SU-DHL-6 (cell line): ENCODE data around the gene LSM8.
A peak's percentile ranks its signal among the peaks of the same experiment; 100 is the strongest.

Experiments
- H2AFZ ChIP-seq: fragments of 200-600 bp; sonication (generic); 2 replicates; pipeline ENCODE4 v1.6.1; 2014; ENCODE audit warnings: low read depth, mild to moderate bottlenecking, moderate library complexity, mixed read lengths, antibody characterized with exemption, low read length; ENCODE audit not compliant: severe bottlenecking
- H3F3A ChIP-seq: fragments of 200-600 bp; shearing (Covaris generic); 2 replicates; pipeline ENCODE4 v1.6.0; 2016; ENCODE audit warnings: antibody characterized with exemption, mild to moderate bottlenecking; ENCODE audit not compliant: insufficient read depth
- H3K27ac ChIP-seq: fragments of 200-600 bp; sonication (generic); 2 replicates; pipeline ENCODE4 v1.5.1; 2016; ENCODE audit warnings: low read depth, mild to moderate bottlenecking, low read length, moderate library complexity, mixed read lengths
- H3K27me3 ChIP-seq: fragments of 200-600 bp; sonication (generic), shearing (Covaris generic); 2 replicates; pipeline ENCODE4 v1.6.0; 2014; ENCODE audit warnings: mild to moderate bottlenecking, low read length
- H3K36me3 ChIP-seq: fragments of 200-600 bp; sonication (generic); 2 replicates; pipeline ENCODE4 v1.6.1; 2014; ENCODE audit warnings: mild to moderate bottlenecking, low read length, mixed read lengths
- H3K4me2 ChIP-seq: fragments of 300-600, 200-600 bp; shearing (Covaris generic), sonication (generic); 2 replicates; pipeline ENCODE4 v1.6.0; 2014; ENCODE audit warnings: low read length, low read depth, mild to moderate bottlenecking; ENCODE audit not compliant: poor library complexity, severe bottlenecking
- H3K4me3 ChIP-seq: fragments of 200-600 bp; sonication (generic); 2 replicates; pipeline ENCODE4 v1.5.1; 2014; ENCODE audit warnings: antibody characterized with exemption, low read length, mild to moderate bottlenecking, mixed read lengths; ENCODE audit not compliant: insufficient read depth, poor library complexity, severe bottlenecking
- H3K79me2 ChIP-seq: fragments of 200-600 bp; sonication (generic); 2 replicates; pipeline ENCODE4 v1.6.1; 2014; ENCODE audit warnings: mild to moderate bottlenecking, low read length, moderate library complexity; ENCODE audit not compliant: insufficient read depth
- H3K9ac ChIP-seq: fragments of 200-600 bp; sonication (generic); 2 replicates; pipeline ENCODE4 v1.7.0; 2014; ENCODE audit warnings: mild to moderate bottlenecking, low read length
- H3K9me2 ChIP-seq: fragments of 200-600 bp; sonication (generic); replicated peaks from 2 replicates; pipeline ENCODE4 v1.6.1; 2014; ENCODE audit warnings: low read length; ENCODE audit not compliant: insufficient read depth
- H3K9me3 ChIP-seq: fragments of 200-600 bp; sonication (generic); 2 replicates; pipeline ENCODE4 v1.6.1; 2014; ENCODE audit warnings: low read length, mixed read lengths; ENCODE audit not compliant: insufficient read depth
- H4K20me1 ChIP-seq: fragments of 200-600 bp; sonication (generic); 2 replicates; pipeline ENCODE4 v1.6.1; 2014; ENCODE audit warnings: low read depth, mild to moderate bottlenecking, antibody characterized with exemption, low read length, moderate library complexity, mixed read lengths
- EZH2phosphoT487 ChIP-seq: fragments of 200-600 bp; sonication (generic), shearing (Covaris generic); conservative IDR thresholded peaks from 2 replicates; pipeline ENCODE4 v1.6.1; 2018; ENCODE audit warnings: mild to moderate bottlenecking, antibody characterized with exemption, low read length, moderate library complexity, mixed read lengths
- TF ChIP-seq, protein P1 (sequence below): fragments of 200-600 bp; sonication (generic); IDR thresholded peaks from one replicate; pipeline ENCODE4 v1.5.1; 2017; ENCODE audit warnings: antibody characterized with exemption, mild to moderate bottlenecking, low read length, moderate library complexity; ENCODE audit not compliant: insufficient read depth, poor library complexity, severe bottlenecking

LSM8 gene

DNA sequence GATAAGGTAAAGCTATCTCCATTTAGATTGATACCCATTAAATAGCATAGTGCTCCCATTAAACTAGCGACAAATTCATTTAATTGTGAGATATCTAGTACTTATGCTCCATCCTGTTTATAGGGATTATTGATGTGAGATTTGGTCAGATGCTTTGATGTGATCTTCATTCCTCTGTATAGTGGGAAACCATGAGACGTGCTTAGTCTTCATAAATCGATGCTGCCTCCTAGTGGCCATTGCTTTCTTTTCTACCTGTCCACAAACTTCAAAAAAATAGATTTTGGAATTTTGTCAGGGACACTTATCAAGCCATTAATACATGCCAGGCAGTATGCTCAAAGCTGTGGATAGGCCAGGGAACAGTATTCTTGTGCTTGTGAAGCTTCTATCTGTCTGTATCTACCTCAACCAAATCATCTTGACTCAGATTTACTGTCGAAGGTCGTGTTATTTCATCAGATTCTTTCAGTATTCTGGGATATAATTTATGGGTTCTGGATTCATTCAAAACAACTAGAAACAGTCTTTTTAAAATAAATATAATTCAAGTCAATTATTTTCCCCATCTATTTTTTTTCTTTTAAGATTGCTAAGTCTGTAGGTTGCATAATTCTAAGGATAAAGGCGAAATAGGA lies 12.0 kb downstream of the LSM8 start:
- peaks cover 74% of the 10 kb centered on the region for H3F3A ChIP-seq
- no peaks in the 10 kb centered on the region for H3K9me3 ChIP-seq
- peaks cover 32% of the 10 kb centered on the region for H4K20me1 ChIP-seq
- peaks cover 9% of the 10 kb centered on the region; the same call in 1 of the 2 replicates for H3K79me2 ChIP-seq
- H3K9me2 ChIP-seq: no peaks in the 10 kb centered on the region
- peaks cover 32% of the 10 kb centered on the region for H3K36me3 ChIP-seq
- H3K4me3 ChIP-seq: no peak overlapping the region
- TF ChIP-seq EZH2phosphoT487: no peak
- TF ChIP-seq, protein P1, sequence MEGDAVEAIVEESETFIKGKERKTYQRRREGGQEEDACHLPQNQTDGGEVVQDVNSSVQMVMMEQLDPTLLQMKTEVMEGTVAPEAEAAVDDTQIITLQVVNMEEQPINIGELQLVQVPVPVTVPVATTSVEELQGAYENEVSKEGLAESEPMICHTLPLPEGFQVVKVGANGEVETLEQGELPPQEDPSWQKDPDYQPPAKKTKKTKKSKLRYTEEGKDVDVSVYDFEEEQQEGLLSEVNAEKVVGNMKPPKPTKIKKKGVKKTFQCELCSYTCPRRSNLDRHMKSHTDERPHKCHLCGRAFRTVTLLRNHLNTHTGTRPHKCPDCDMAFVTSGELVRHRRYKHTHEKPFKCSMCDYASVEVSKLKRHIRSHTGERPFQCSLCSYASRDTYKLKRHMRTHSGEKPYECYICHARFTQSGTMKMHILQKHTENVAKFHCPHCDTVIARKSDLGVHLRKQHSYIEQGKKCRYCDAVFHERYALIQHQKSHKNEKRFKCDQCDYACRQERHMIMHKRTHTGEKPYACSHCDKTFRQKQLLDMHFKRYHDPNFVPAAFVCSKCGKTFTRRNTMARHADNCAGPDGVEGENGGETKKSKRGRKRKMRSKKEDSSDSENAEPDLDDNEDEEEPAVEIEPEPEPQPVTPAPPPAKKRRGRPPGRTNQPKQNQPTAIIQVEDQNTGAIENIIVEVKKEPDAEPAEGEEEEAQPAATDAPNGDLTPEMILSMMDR: peak; percentile 87
- peak overlapping the region; percentile 51; the same call in 1 of the 2 replicates for H3K27ac ChIP-seq
- no peak overlapping the region for H2AFZ ChIP-seq
- H3K27me3 ChIP-seq: no peaks in the 10 kb centered on the region
- no peak overlapping the region for H3K9ac ChIP-seq
- no peak overlapping the region for H3K4me2 ChIP-seq

DNA sequence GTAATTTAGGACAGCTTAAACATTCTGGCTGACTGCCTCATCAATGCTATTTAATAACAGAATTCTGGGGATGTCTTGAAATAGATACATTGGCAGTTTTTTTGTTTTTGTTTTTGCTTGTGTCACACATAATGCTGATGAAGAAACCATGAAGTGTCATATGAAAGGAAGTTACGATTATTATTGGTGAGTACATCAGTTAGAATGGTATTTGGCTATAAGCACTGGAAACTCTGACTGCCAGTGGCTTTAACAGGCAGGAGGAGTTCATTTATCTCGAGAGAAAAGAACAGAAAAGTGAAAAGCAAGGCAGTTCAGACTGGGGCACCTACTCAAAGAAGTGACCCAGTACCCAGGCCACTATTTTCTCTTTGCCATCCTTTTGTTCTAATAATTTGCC lies 18.1 kb downstream of the LSM8 start:
- Histone ChIP-seq H3K36me3 (no peaks in the 10 kb centered on the region), H2AFZ (no peak overlapping the region), H3K9me2 (no peaks in the 10 kb centered on the region), H3K9ac (no peak overlapping the region), H3K27me3 (no peaks in the 10 kb centered on the region), H3K4me2 (no peak overlapping the region), H4K20me1 (no peaks in the 10 kb centered on the region), H3K4me3 (no peak overlapping the region), H3K27ac (no peak overlapping the region), H3K79me2 (no peaks in the 10 kb centered on the region), H3K9me3 (no peaks in the 10 kb centered on the region), H3F3A (peaks cover 32% of the 10 kb centered on the region)
- TF ChIP-seq, protein P1: no peak
- no peak for TF ChIP-seq EZH2phosphoT487

DNA sequence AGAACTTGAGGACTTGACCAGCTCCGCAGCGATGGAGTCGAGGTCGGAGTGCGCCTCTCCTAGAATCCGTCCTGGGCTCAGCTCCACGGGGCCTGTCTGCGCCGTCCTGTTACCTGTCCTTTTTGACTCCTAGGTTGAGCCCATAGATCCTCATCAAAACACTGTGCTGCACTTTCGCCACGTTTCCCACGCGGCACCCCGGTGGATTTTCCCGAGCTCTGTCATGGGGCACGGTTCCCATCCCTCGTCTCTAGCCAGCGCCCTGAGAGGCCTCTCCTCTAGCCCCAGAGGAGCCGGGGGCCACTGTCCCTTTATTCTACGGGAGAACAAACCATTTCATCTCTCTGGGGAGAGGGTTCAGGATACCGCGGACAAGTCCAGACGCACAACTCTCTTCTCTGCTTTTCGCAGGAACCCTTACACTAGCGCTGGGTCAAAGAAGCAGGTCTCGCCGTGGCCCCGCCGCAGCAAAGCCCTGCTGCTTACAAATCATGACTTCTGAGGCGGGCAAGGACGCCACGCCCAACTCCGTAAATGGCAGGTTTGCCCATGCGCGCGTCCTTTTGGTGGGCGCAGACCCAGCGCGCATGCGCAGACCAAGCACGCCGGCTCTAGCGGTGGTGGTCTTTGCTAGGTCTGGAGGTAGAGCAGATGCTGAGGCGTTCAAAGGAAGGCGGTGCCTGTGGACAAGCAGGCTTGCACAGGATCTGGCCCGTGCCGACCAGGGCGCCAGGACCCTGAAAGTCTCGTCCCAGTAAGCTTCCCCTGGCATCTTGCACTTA lies 30.3 kb downstream of the LSM8 start:
- Histone ChIP-seq H3K27ac (peak overlapping the region; percentile 13; the same call in 1 of the 2 replicates), H2AFZ (peak overlapping the region; percentile 94), H3K4me3 (peak overlapping the region; percentile 87), H3F3A (no peaks in the 10 kb centered on the region), H3K36me3 (no peaks in the 10 kb centered on the region), H3K9me3 (no peaks in the 10 kb centered on the region), H3K9ac (peak overlapping the region; percentile 75), H3K27me3 (no peaks in the 10 kb centered on the region), H3K9me2 (no peaks in the 10 kb centered on the region), H3K79me2 (no peaks in the 10 kb centered on the region), H3K4me2 (peak overlapping the region; percentile 89), H4K20me1 (no peaks in the 10 kb centered on the region)
- TF ChIP-seq EZH2phosphoT487: no peak
- TF ChIP-seq, protein P1: no peak
